Gastroesophageal sphincter (tissue), 3 donors: Measurements from ENCODE around the gene PLOD2.

ENCODE experiments used
- CTCF ChIP-seq, 4 experiments: fragments of 200-600 bp in 2 of 4; fragments of 450-650 bp in 2 of 4; sonication (generic) in 1 of 4; IDR thresholded peaks; one replicate each; pipeline ENCODE4 v1.5.1; 2017 to 2019; ENCODE audit warnings: antibody characterized with exemption in 4 of 4, mild to moderate bottlenecking in 2 of 4, moderate library complexity in 2 of 4
- POLR2A ChIP-seq, 2 donors: fragments of 450-650 bp; IDR thresholded peaks; one replicate each; pipeline ENCODE4 v1.6.1; 2017; ENCODE audit warnings: antibody characterized with exemption in 2 of 2, mild to moderate bottlenecking in 2 of 2, moderate library complexity in 1 of 2

- no peak for TF ChIP-seq POLR2A (IDR thresholded peaks at IDR 0.05)
- TF ChIP-seq CTCF (IDR thresholded peaks at IDR 0.05), result no peak
Observed at GRCh38 chr3:146203776-146204175, 42.8 kb upstream of the PLOD2 start.
